GM23248 (cell line): ENCODE data around the gene LDB1.

Experiments
- EZH2 ChIP-seq: fragments of 200-600 bp; sonication (generic); IDR thresholded peaks from 2 replicates; pipeline ENCODE4 v1.6.1; 2018; ENCODE audit warnings: antibody characterized with exemption, mild to moderate bottlenecking; ENCODE audit not compliant: insufficient read depth, poor library complexity, severe bottlenecking
- EZH2phosphoT487 ChIP-seq: fragments of 200-600 bp; sonication (generic); IDR thresholded peaks from 2 replicates; pipeline ENCODE4 v1.6.1; 2018; ENCODE audit warnings: antibody characterized with exemption, moderate library complexity, mild to moderate bottlenecking, low read depth; ENCODE audit not compliant: insufficient read depth

DNA sequence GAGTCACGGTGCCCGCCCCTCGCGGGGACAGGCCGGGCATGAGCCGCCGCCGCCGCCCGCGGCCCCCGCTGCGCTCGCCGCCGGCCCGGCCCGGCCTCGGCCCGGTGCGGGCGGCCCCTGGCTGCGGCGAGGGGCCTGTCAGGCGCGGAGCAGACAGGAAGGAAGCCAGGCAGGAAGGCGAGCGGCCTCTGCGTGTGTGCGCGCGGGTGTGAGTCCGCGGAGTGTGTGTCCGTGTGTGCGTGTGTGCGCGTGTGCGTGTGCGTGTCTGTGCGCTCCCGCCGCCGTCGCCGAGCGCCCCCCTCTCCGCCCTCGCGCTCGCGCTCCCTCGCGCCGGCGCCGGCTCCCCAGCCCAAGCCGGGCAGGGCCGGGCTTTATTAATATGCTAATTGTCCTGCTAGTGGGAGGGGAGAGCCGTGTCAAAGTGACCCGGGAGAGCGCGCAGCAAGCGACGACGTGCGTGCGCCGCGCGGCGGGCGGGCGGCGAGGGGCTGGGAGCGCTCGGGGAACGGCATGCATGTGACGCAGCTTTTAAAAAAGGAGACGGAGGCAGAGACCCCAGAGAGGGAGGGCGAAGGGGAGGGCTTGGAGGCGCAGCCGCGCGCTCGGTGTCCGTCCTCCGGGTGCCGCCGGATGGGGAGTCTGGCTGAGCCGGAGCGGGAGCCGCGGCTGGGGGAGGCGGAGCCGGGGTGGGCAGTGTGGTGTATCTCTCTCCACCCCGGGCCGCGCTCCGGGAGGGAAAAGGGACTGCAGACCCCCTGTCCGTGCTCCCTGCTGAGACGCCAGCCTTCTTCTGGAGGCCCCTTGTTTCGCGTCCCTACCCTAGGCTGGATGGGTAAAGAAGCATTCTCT lies at the start of gene LDB1:
- no peak for TF ChIP-seq EZH2
- no peak for TF ChIP-seq EZH2phosphoT487
